Psoas muscle (tissue), 8 donors: ENCODE measurements around the gene FBLN1. TPM values are rescaled to one million over a fixed set of nuclear protein-coding genes. Genes with fewer than 3 reads are reported as not detected.

Experiments
- ATAC-seq, 4 donors: fragments of 200-7000 bp; cut with Tn5 transposase; one replicate each; pipeline ENCODE4 v1.9.1; 2020; ENCODE audit warnings: moderate library complexity in 3 of 4, mild to moderate bottlenecking in 2 of 4
- DNase-seq, 2 donors: peaks; one replicate each; pipeline ENCODE4 v3.0.0-alpha.2; 2020
- H3K27ac ChIP-seq: fragments of 200-600 bp; one replicate; pipeline ENCODE4 v1.8.0; 2022
- H3K27me3 ChIP-seq, 3 donors: fragments of 200-600 bp in 1 of 3; one replicate each; pipeline versions ENCODE4 v1.6.1 to v1.8.0; 2013 to 2022; ENCODE audit warnings: low read length in 2 of 3, mild to moderate bottlenecking in 2 of 3, moderate library complexity in 1 of 3; ENCODE audit not compliant: insufficient read depth in 3 of 3
- H3K36me3 ChIP-seq, 2 donors: fragments of 200-600 bp in 1 of 2; one replicate each; pipeline versions ENCODE4 v1.6.1 to v1.8.0; 2013 to 2022; ENCODE audit warnings: low read depth in 1 of 2, mild to moderate bottlenecking in 1 of 2, moderate library complexity in 1 of 2; ENCODE audit not compliant: insufficient read depth in 1 of 2
- H3K4me1 ChIP-seq: fragments of 200-600 bp; one replicate; pipeline ENCODE4 v1.8.0; 2022
- H3K4me3 ChIP-seq: fragments of 200-600 bp; one replicate; pipeline ENCODE4 v1.8.0; 2022; ENCODE audit warnings: mild to moderate bottlenecking
- H3K9me3 ChIP-seq: fragments of 200-600 bp; one replicate; pipeline ENCODE4 v1.8.0; 2022
- WGBS, 3 donors: extraction: QIAGEN DNeasy Blood & Tissue Kit; methylation state at CpG; one replicate each; pipeline versions ENCODE4 v1.1.6 to v1.1.7; 2013; 5-methylcytosine and 5-hydroxymethylcytosine counted together
- intact Hi-C, 2 donors: fragments of 100-400 bp; cut with DNase I; formaldehyde crosslinking; loops; one replicate each; pipeline versions ENCODE4 v1.11.0 to v1.14.2; 2022
- polyA plus RNA-seq, 3 donors: library from polyadenylated mRNA; stranded (reverse); fragments of 200-250 nt; gene quantifications; one replicate each; pipeline ENCODE4 v1.2.3, GENCODE V29; 2013
- total RNA-seq, 4 donors: library from RNA; stranded (reverse); fragmentation: NEBNext Ultra II Directional in 2 of 4; extraction: Animal tissue kit (Norgen Biotek cat#: 25700) in 2 of 4; gene quantifications; one replicate each; pipeline versions ENCODE4 v1.2.1 to v1.2.4, GENCODE V29; 2021 to 2023
- TF ChIP-seq, protein P1 (sequence below): fragments of 200-600 bp; IDR thresholded peaks from one replicate; pipeline ENCODE4 v1.8.0; 2022; ENCODE audit warnings: antibody characterized with exemption
- donor health status: healthy with polysubstance abuse.
- donor health status: DM: no; HTN: no; CAD: no; lungs with moderate emphysema.
- donor health status: Bipolar disorder and iron deficiency.
- donor health status: healthy.
- donor health status: DM: yes; HTN: yes; CAD: no.
- donor health status: DM: no; HTN: no; CAD: no.
- donor health status: DM: no; HTN: no; CAD: no.
- donor health status: DM: yes; HTN: yes; CAD: no.

Gene FBLN1
- total and polyA plus RNA-seq, 7 donors: 10.5 to 95.7 (median 19.3) TPM

DNA sequence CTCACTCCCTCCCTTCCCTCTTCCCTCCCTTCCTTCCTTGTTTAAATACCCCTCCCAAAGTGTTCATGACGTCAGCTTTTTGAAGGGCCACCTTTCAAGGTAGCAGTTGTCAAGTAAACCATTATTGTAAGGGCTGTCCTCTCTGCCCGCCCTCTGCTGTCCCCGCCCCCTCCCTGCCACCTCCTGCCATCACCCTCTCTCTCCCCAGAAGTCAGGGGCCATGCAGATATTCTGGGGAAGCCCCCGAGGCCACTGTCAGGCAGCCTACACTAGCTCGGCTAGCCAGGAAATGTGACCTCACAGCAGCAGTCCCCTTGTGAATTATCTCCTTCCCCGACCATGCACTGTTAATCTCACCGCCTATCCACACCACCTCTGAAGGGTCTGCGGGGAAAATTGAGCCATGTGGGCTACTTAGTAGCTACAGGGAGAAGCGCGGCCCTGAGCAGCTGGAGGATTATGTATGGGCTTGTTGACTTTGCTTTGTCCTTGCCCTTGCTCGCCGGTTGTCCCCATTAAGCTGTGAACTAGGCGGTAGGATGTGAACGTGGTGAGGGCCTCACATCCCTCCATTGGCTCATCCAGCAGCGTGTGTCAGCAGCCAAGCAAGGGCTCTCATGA lies 126.9 kb downstream of the FBLN1 start:
- 43 to 47% (median 45%) methylated on average over 15 of the region's 15 CpGs for WGBS, 3 donors
- Histone ChIP-seq H3K9me3 (no peaks in the 10 kb centered on the region), H3K27ac (no peak overlapping the region), H3K27me3 (peaks cover 0 to 33% (median 1%) of the 10 kb centered on the region in 3 donors), H3K4me3 (no peak overlapping the region), H3K36me3 (no peaks in the 10 kb centered on the region), H3K4me1 (no peaks in the 10 kb centered on the region)
- ATAC-seq (no peak), DNase-seq (no peak)
- intact Hi-C loops: no loop called here
- TF ChIP-seq, protein P1, sequence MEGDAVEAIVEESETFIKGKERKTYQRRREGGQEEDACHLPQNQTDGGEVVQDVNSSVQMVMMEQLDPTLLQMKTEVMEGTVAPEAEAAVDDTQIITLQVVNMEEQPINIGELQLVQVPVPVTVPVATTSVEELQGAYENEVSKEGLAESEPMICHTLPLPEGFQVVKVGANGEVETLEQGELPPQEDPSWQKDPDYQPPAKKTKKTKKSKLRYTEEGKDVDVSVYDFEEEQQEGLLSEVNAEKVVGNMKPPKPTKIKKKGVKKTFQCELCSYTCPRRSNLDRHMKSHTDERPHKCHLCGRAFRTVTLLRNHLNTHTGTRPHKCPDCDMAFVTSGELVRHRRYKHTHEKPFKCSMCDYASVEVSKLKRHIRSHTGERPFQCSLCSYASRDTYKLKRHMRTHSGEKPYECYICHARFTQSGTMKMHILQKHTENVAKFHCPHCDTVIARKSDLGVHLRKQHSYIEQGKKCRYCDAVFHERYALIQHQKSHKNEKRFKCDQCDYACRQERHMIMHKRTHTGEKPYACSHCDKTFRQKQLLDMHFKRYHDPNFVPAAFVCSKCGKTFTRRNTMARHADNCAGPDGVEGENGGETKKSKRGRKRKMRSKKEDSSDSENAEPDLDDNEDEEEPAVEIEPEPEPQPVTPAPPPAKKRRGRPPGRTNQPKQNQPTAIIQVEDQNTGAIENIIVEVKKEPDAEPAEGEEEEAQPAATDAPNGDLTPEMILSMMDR: no peak

DNA sequence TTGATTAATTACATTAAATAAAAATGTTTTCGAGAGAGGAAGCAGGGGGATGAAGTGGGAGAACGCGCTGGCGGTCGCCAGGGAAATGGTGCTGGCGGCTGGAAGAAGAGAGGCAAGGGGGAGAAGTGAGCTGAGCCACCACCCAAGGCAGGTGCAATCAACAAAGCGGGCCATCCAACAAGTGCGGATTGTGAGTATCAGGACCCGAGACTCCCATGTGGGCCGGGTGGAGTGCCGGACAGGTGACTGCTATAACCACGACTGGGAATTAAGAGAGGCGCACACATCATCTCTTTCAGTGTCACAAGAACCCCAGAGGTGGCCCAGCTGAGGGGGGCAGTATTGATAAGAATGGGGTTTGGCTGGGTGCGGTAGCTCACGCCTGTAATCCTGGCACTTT lies 127.8 kb downstream of the FBLN1 start:
- intact Hi-C loops: no loop called here
- Histone ChIP-seq H3K4me3 (no peak overlapping the region), H3K4me1 (no peaks in the 10 kb centered on the region), H3K9me3 (no peaks in the 10 kb centered on the region), H3K27me3 (peaks cover 0 to 33% (median 1%) of the 10 kb centered on the region in 3 donors), H3K27ac (no peak overlapping the region), H3K36me3 (no peaks in the 10 kb centered on the region)
- ATAC-seq: no peak
- WGBS, 3 donors: 92 to 94% (median 92%) methylated on average over 15 of the region's 15 CpGs
- TF ChIP-seq, protein P1: no peak
- DNase-seq: no peak

- WGBS, 3 donors: 46 to 55% (median 47%) methylated on average over 12 of the region's 12 CpGs
- Histone ChIP-seq H3K4me1 (no peaks in the 10 kb centered on the region), H3K9me3 (no peaks in the 10 kb centered on the region), H3K4me3 (no peak overlapping the region), H3K27me3 (peaks cover 0 to 33% (median 1%) of the 10 kb centered on the region in 3 donors), H3K27ac (no peak overlapping the region), H3K36me3 (no peaks in the 10 kb centered on the region)
- no peak for ATAC-seq
- TF ChIP-seq, protein P1: no peak
- DNase-seq: no peak
- intact Hi-C loops: no loop called here
These were observed 128.6 kb downstream of the FBLN1 start for GRCh38 chr22:45631140-45631840.

DNA sequence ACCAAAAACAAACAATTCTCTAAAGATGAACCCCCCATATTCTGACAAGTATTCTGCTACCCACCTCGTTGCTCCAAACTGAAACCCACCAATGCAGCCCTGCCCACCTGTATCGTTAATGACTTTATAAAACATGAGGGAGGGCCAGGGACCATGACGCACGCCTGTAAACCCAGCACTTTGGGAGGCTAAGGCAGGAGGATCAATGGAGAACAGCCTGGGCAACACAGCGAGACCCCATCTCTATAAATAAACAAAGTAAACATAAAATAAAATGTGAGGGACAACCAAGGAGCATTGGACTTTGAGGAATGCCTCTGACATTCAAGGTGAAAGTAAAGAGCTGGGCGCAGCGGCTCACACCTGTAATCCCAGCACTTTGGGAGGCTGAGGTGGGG lies 129.2 kb downstream of the FBLN1 start:
- no peaks in the 10 kb centered on the region for H3K9me3 ChIP-seq
- no peaks in the 10 kb centered on the region for H3K4me1 ChIP-seq
- no peak overlapping the region for H3K27ac ChIP-seq
- intact Hi-C loops: no loop called here
- TF ChIP-seq, protein P1: no peak
- ATAC-seq (no peak), DNase-seq (no peak)
- no peak overlapping the region for H3K4me3 ChIP-seq
- peaks cover 0 to 33% (median 1%) of the 10 kb centered on the region in 3 donors for H3K27me3 ChIP-seq
- H3K36me3 ChIP-seq: no peaks in the 10 kb centered on the region
- 83 to 87% (median 86%) methylated on average over 7 of the region's 7 CpGs for WGBS, 3 donors
